H1 (cell line): ENCODE data around the gene TRIM45. TPM values are rescaled to one million over a fixed set of nuclear protein-coding genes. Genes with fewer than 3 reads are reported as not detected.

ENCODE experiments used
- CTCF ChIA-PET: fragments of 300-600 bp; sonication (Branson Sonifier 250); formaldehyde crosslinking; loops from one replicate; lab custom pipeline; 2021; ENCODE audit not compliant: partially characterized antibody; lab: Charles Lee
- POLR2A ChIA-PET: fragments of 300-600 bp; sonication (Branson Sonifier 250); formaldehyde crosslinking; loops from one replicate; lab custom pipeline; 2021; ENCODE audit warnings: inconsistent platforms; ENCODE audit not compliant: partially characterized antibody; lab: Charles Lee
- DNase-seq, 2 experiments: peaks; one replicate each; pipeline versions ENCODE4 v3.0.0 to v3.0.0-alpha.2; 2010 to 2022; ENCODE audit warnings: low spot score in 2 of 2, low read depth in 1 of 2, mixed read lengths in 1 of 2
- FAIRE-seq: peaks from 2 replicates; lab custom pipeline; 2011; peaks lifted over from hg19 to GRCh38; lab: Jason Lieb, UNC
- H2AFZ ChIP-seq: 2 replicates; pipeline ENCODE4 v1.8.1; 2012; ENCODE audit warnings: low read length, inconsistent platforms
- H2AK5ac ChIP-seq: 2 replicates; pipeline ENCODE4 v1.6.1; 2013; ENCODE audit warnings: low read depth, low read length
- H2BK120ac ChIP-seq: replicated peaks from 2 replicates; pipeline ENCODE3; 2013; ENCODE audit warnings: low read depth, low read length, inconsistent platforms
- H2BK12ac ChIP-seq: 2 replicates; pipeline ENCODE4 v1.6.1; 2013; ENCODE audit warnings: low read depth, low read length
- H2BK15ac ChIP-seq: 2 replicates; pipeline ENCODE4 v1.6.1; 2013; ENCODE audit warnings: low read length
- H2BK20ac ChIP-seq: 2 replicates; pipeline ENCODE4 v1.6.1; 2013; ENCODE audit warnings: low read length
- H2BK5ac ChIP-seq: 2 replicates; pipeline ENCODE4 v1.6.1; 2013; ENCODE audit warnings: low read depth, low read length
- H3K14ac ChIP-seq: 2 replicates; pipeline ENCODE4 v1.6.1; 2013; ENCODE audit warnings: inconsistent platforms; ENCODE audit not compliant: insufficient read length
- H3K18ac ChIP-seq: 2 replicates; pipeline ENCODE4 v1.6.1; 2013; ENCODE audit warnings: low read length; ENCODE audit errors: extremely low read depth
- H3K23ac ChIP-seq: 2 replicates; pipeline ENCODE4 v1.6.1; 2013; ENCODE audit warnings: inconsistent platforms; ENCODE audit not compliant: insufficient read length
- H3K23me2 ChIP-seq: 2 replicates; pipeline ENCODE4 v1.6.1; 2013; ENCODE audit warnings: low read depth, low read length
- H3K27ac ChIP-seq: 2 replicates; pipeline ENCODE4 v1.6.1; 2011; ENCODE audit warnings: low read depth, low read length, inconsistent platforms
- H3K27me3 ChIP-seq, 4 experiments: replicated peaks in 1 of 4; 1 replicate in 1 of 4; 2 replicates in 3 of 4; pipeline versions ENCODE4 v1.6.1 to v1.8.1; 2011 to 2013; ENCODE audit warnings: low read length in 3 of 4, mild to moderate bottlenecking in 3 of 4, inconsistent platforms in 2 of 4, mixed read lengths in 2 of 4, moderate library complexity in 1 of 4; ENCODE audit not compliant: control insufficient read depth in 3 of 4, insufficient read depth in 3 of 4; ENCODE audit errors: extremely low read depth in 1 of 4
- H3K36me3 ChIP-seq, 4 experiments: 2 replicates each; pipeline versions ENCODE4 v1.6.1 to v1.8.1; 2011 to 2013; ENCODE audit warnings: mild to moderate bottlenecking in 4 of 4, low read length in 3 of 4, moderate library complexity in 2 of 4, control low read depth in 1 of 4, inconsistent platforms in 1 of 4; ENCODE audit not compliant: insufficient read depth in 4 of 4, control insufficient read depth in 2 of 4
- H3K4ac ChIP-seq: replicated peaks from 2 replicates; pipeline ENCODE3; 2013; ENCODE audit warnings: low read length, low read depth, mixed read lengths, inconsistent platforms; ENCODE audit not compliant: insufficient read length
- H3K4me1 ChIP-seq, 4 experiments: replicated peaks in 1 of 4; 1 replicate in 1 of 4; 2 replicates in 3 of 4; pipeline versions ENCODE4 v1.6.1 to v1.8.1; 2011 to 2013; ENCODE audit warnings: low read length in 3 of 4, inconsistent platforms in 2 of 4, mixed read lengths in 1 of 4; ENCODE audit not compliant: insufficient read depth in 4 of 4, control insufficient read depth in 3 of 4
- H3K4me2 ChIP-seq, 2 experiments: 2 replicates each; pipeline versions ENCODE4 v1.6.1 to v1.8.1; 2011 to 2013; ENCODE audit warnings: low read depth in 2 of 2, low read length in 2 of 2, control low read depth in 1 of 2, inconsistent platforms in 1 of 2, mild to moderate bottlenecking in 1 of 2; ENCODE audit not compliant: insufficient read depth in 1 of 2
- H3K4me3 ChIP-seq, 4 experiments: fragments of 200-600, 300-600 bp in 1 of 4; sonication (generic), shearing (Covaris generic), sonication (Bioruptor Twin) in 1 of 4; 2 replicates each; pipeline versions ENCODE4 v1.5.1 to v1.8.1; 2011 to 2016; ENCODE audit warnings: low read length in 4 of 4, low read depth in 3 of 4, control low read depth in 2 of 4, inconsistent platforms in 2 of 4, mild to moderate bottlenecking in 2 of 4, mixed read lengths in 1 of 4, moderate library complexity in 1 of 4; ENCODE audit not compliant: insufficient read depth in 2 of 4; ENCODE audit errors: extremely low read depth in 1 of 4
- H3K56ac ChIP-seq: replicated peaks from 2 replicates; pipeline ENCODE3; 2013; ENCODE audit warnings: low read depth, mild to moderate bottlenecking, mixed read lengths, low read length, inconsistent platforms; ENCODE audit not compliant: insufficient read length
- H3K79me1 ChIP-seq: 2 replicates; pipeline ENCODE4 v1.6.1; 2013; ENCODE audit warnings: low read depth, low read length, control low read depth
- H3K79me2 ChIP-seq, 2 experiments: 2 replicates each; pipeline versions ENCODE4 v1.6.1 to v1.8.1; 2012 to 2013; ENCODE audit warnings: low read length in 2 of 2, mild to moderate bottlenecking in 2 of 2, inconsistent platforms in 1 of 2; ENCODE audit not compliant: insufficient read depth in 2 of 2, control insufficient read depth in 1 of 2
- H3K9ac ChIP-seq, 4 experiments: replicated peaks in 1 of 4; 1 replicate in 1 of 4; 2 replicates in 3 of 4; pipeline versions ENCODE4 v1.6.1 to v1.8.1; 2011 to 2013; ENCODE audit warnings: low read depth in 3 of 4, low read length in 3 of 4, control low read depth in 2 of 4, mild to moderate bottlenecking in 2 of 4, moderate library complexity in 2 of 4, inconsistent platforms in 1 of 4; ENCODE audit errors: extremely low read depth in 1 of 4
- H3K9me3 ChIP-seq, 2 experiments: 2 replicates each; pipeline versions ENCODE4 v1.6.1 to v1.8.1; 2012 to 2013; ENCODE audit warnings: mild to moderate bottlenecking in 2 of 2, moderate library complexity in 2 of 2, control low read depth in 1 of 2, inconsistent platforms in 1 of 2, low read depth in 1 of 2, low read length in 1 of 2, mixed read lengths in 1 of 2; ENCODE audit not compliant: insufficient read depth in 2 of 2
- H4K20me1 ChIP-seq, 2 experiments: replicated peaks in 1 of 2; 2 replicates each; pipeline versions ENCODE3 to v1.8.1; 2011 to 2013; ENCODE audit warnings: inconsistent platforms in 2 of 2, low read length in 2 of 2, mild to moderate bottlenecking in 1 of 2; ENCODE audit not compliant: insufficient read depth in 2 of 2, control insufficient read depth in 1 of 2
- H4K5ac ChIP-seq: 2 replicates; pipeline ENCODE4 v1.6.1; 2013; ENCODE audit warnings: low read length, low read depth, mixed read lengths, inconsistent platforms; ENCODE audit not compliant: insufficient read length
- H4K8ac ChIP-seq: 2 replicates; pipeline ENCODE4 v1.8.0; 2013; ENCODE audit warnings: mild to moderate bottlenecking, moderate library complexity, low read length, inconsistent platforms; ENCODE audit not compliant: insufficient read depth; ENCODE audit errors: extremely low read depth
- H4K91ac ChIP-seq: replicated peaks from 2 replicates; pipeline ENCODE3; 2013; ENCODE audit warnings: low read length, mixed read lengths, inconsistent platforms; ENCODE audit not compliant: insufficient read length
- ASH2L ChIP-seq: fragments of 200-600, 300-600 bp; sonication (generic); IDR thresholded peaks from one replicate; pipeline ENCODE4 v1.7.1; 2017; ENCODE audit warnings: low read length
- BACH1 ChIP-seq: IDR thresholded peaks from 2 replicates; pipeline ENCODE4 v1.6.1; 2012; ENCODE audit warnings: low read length, improper control_type of control experiment
- BCL11A ChIP-seq, 2 experiments: IDR thresholded peaks; one replicate each; pipeline ENCODE4 v1.6.1; 2011; ENCODE audit warnings: low read depth in 2 of 2, low read length in 2 of 2, mild to moderate bottlenecking in 2 of 2
- CBX5 ChIP-seq: fragments of 300-800, 300-1000 bp; sonication (generic); IDR thresholded peaks from 2 replicates; pipeline ENCODE4 v1.7.1; 2016; ENCODE audit warnings: antibody characterized with exemption, low read length, low read depth
- CBX8 ChIP-seq: fragments of 300-800, 300-1000 bp; sonication (generic); IDR thresholded peaks from 2 replicates; pipeline ENCODE4 v1.7.1; 2016; ENCODE audit warnings: low read depth, low read length, borderline replicate concordance
- JUN ChIP-seq: IDR thresholded peaks from 2 replicates; pipeline ENCODE4 v1.6.1; 2011; ENCODE audit warnings: low read depth, mild to moderate bottlenecking, improper control_type of control experiment, low read length
- KDM4A ChIP-seq: IDR thresholded peaks from one replicate; pipeline ENCODE4 v1.7.1; 2012; ENCODE audit warnings: low read depth, mild to moderate bottlenecking, moderate library complexity, low read length, inconsistent platforms; ENCODE audit not compliant: severe bottlenecking
- MAFK ChIP-seq: IDR thresholded peaks from 2 replicates; pipeline ENCODE4 v1.6.1; 2012; ENCODE audit warnings: low read depth, mild to moderate bottlenecking, improper control_type of control experiment, low read length
- NANOG ChIP-seq: IDR thresholded peaks from 2 replicates; pipeline ENCODE4 v1.6.1; 2011; ENCODE audit warnings: low read length, low read depth, mild to moderate bottlenecking, inconsistent platforms; ENCODE audit not compliant: insufficient read depth, poor library complexity, severe bottlenecking
- RFX5 ChIP-seq: IDR thresholded peaks from 2 replicates; pipeline ENCODE4 v1.6.1; 2011; ENCODE audit warnings: low read depth, low read length, improper control_type of control experiment, borderline replicate concordance
- SIRT6 ChIP-seq: IDR thresholded peaks from one replicate; pipeline ENCODE4 v1.7.1; 2012; ENCODE audit warnings: low read length, inconsistent platforms
- SUZ12 ChIP-seq: fragments of 200-600 bp; sonication (generic); IDR thresholded peaks from 2 replicates; pipeline ENCODE4 v1.6.1; 2012; ENCODE audit warnings: mild to moderate bottlenecking, inconsistent platforms, low read length, moderate library complexity, mixed read lengths
- WGBS, 2 experiments: shearing (Covaris generic) in 1 of 2; methylation state at CpG; one replicate each; pipeline versions ENCODE4 v1.1.6 to v1.1.7; 2013 to 2015; ENCODE audit warnings: low lambda C conversion rate in 2 of 2, mixed read lengths in 2 of 2, inconsistent platforms in 1 of 2, low coverage in 1 of 2, missing lambda C conversion rate in 1 of 2; ENCODE audit not compliant: insufficient replicate concordance in 2 of 2, insufficient coverage in 1 of 2, insufficient read length in 1 of 2; ENCODE audit errors: extremely low coverage in 1 of 2, missing lambda C conversion rate in 1 of 2; 5-methylcytosine and 5-hydroxymethylcytosine counted together
- polyA plus RNA-seq, 7 experiments: library from polyadenylated mRNA; depleted of rRNA in 3 of 7; stranded (reverse) in 5 of 7; unstranded in 2 of 7; fragments of >200 nt in 5 of 7; fragments of 200-250 nt in 2 of 7; gene quantifications; 1 replicate in 5 of 7; 2 replicates in 1 of 7; 4 replicates in 1 of 7; pipeline versions ENCODE4 v1.2.1 to v1.2.3, GENCODE V29; 2011 to 2013; ENCODE audit warnings: missing spikeins in 2 of 7, mixed read lengths in 2 of 7
- total RNA-seq: library from RNA; stranded (reverse); fragmentation: NEBNext Ultra II Directional; extraction: Animal tissue kit (Norgen Biotek cat#: 25700); gene quantifications from 2 replicates; pipeline ENCODE4 v1.2.1, GENCODE V29; 2021
- TF ChIP-seq, protein P1 (sequence below): IDR thresholded peaks from 2 replicates; pipeline ENCODE4 v1.6.1; 2012; ENCODE audit warnings: low read length, inconsistent platforms

TRIM45 gene
- total and polyA plus RNA-seq, 2 of the 8 experiments (the other 6 are each of a cell fraction or from before 2014, with no cell fraction given): 13.7 to 16.7 TPM

DNA sequence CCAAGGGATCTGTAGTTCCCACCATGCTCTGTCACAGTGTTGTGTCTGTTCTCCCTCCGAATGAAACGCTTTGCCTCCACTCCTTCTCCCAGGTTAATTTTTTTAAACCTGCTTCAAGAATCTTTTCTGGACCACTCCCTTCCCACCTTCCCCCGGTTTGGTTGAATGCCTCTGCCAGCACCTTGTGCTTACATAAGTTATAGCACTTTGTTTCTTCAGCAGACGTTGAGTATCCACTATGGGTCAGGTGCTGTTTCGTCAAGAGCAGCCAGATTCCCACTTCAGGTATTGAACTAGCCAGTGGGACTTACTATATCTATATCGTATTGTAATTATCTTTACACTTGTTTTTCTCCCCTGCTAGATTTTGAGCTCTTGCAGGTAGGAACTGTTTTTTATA, 33.9 kb downstream of the TRIM45 start:
- Histone ChIP-seq H3K27me3 (no peaks in the 10 kb centered on the region), H4K91ac (no peak overlapping the region), H3K79me1 (no peaks in the 10 kb centered on the region), H3K27ac (no peak overlapping the region), H3K9me3 (no peaks in the 10 kb centered on the region), H2BK15ac (no peak overlapping the region), H2BK12ac (no peak overlapping the region), H3K18ac (no peak overlapping the region), H3K79me2 (no peaks in the 10 kb centered on the region), H2BK120ac (no peak overlapping the region), H3K4ac (no peak overlapping the region), H3K36me3 (peaks cover 10 to 68% (median 50%) of the 10 kb centered on the region in 4 experiments), H2AFZ (no peak overlapping the region), H3K4me3 (no peak overlapping the region), H3K4me1 (peaks cover 0 to 2% (median under 1%) of the 10 kb centered on the region in 4 experiments; a peak in 1 of 7 replicates), H4K20me1 (no peaks in the 10 kb centered on the region), H3K23ac (no peak overlapping the region), H4K5ac (no peak overlapping the region), H3K9ac (no peak overlapping the region), H4K8ac (no peak overlapping the region), H3K56ac (no peak overlapping the region), H3K23me2 (no peaks in the 10 kb centered on the region), H3K4me2 (no peak overlapping the region), H2BK5ac (no peak overlapping the region), H2BK20ac (no peak overlapping the region), H3K14ac (no peak overlapping the region), H2AK5ac (no peak overlapping the region)
- FAIRE-seq: no peak
- no peak for DNase-seq
- WGBS, 2 experiments: 100% methylated on average over 6 of the region's 6 CpGs; no CpG with 5 or more reads in 1 of the 2 experiments
- CTCF ChIA-PET: interaction anchor here (0.9 kb wide), 1 partner anchor 41 kb away, joined by 3 read pairs; no protein-coding TSS in a partner anchor
- TF ChIP-seq SUZ12: no peak
- no peak for TF ChIP-seq BCL11A (IDR thresholded peaks at IDR 0.05; ENCODE audit: low read depth in 2 of 2, low read length in 2 of 2)
- TF ChIP-seq, protein P1, sequence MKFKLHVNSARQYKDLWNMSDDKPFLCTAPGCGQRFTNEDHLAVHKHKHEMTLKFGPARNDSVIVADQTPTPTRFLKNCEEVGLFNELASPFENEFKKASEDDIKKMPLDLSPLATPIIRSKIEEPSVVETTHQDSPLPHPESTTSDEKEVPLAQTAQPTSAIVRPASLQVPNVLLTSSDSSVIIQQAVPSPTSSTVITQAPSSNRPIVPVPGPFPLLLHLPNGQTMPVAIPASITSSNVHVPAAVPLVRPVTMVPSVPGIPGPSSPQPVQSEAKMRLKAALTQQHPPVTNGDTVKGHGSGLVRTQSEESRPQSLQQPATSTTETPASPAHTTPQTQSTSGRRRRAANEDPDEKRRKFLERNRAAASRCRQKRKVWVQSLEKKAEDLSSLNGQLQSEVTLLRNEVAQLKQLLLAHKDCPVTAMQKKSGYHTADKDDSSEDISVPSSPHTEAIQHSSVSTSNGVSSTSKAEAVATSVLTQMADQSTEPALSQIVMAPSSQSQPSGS: no peak
- no peak for TF ChIP-seq CBX5
- TF ChIP-seq JUN: no peak
- TF ChIP-seq ASH2L: no peak
- no peak for TF ChIP-seq NANOG
- no peak for TF ChIP-seq CBX8
- no peak for TF ChIP-seq BACH1
- no peak for TF ChIP-seq RFX5
- TF ChIP-seq SIRT6: no peak
- no peak for TF ChIP-seq MAFK
- no peak for TF ChIP-seq KDM4A
- POLR2A ChIA-PET: interaction anchor here (0.6 kb wide), 1 partner anchor 89 kb away, joined by 3 read pairs; no protein-coding TSS in a partner anchor
